ENCODE results near the gene NOL6.

DNA sequence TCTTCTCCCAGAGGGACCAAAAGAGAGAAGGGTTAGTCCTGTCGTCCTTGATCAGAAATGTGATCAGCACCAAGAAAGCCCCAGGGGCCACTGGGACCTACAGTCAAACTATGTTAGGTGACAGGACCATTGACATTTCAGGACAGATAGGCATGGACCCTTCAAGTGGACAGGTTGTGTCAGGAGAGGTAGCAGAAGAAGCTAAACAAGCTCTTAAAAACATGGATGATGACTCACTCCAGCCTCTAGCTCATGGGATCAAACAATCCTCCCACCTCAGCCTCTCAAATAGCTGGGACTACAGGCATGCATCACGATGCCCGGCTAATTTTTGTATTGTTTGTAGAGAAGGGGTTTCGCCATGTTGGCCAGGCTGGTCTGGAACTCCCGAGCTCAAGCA is 24.0 kb downstream of the NOL6 start:
- TF ChIP-seq POLR2A (IDR thresholded peaks at IDR 0.05; ENCODE audit: low read length) (no peak), GATA1 (IDR thresholded peaks at IDR 0.05; ENCODE audit: low read depth, low read length) (no peak)

All from erythroblast (primary cell).